RWPE2 (cell line): ENCODE data around the gene TTLL7.

Source experiments
- ATAC-seq: fragments of 200-7000 bp; cut with Tn5 transposase; 3 replicates; pipeline ENCODE4 v1.9.1; 2021; ENCODE audit warnings: low read depth
- DNase-seq: peaks from one replicate; pipeline ENCODE4 v3.0.0-alpha.2; 2020; ENCODE audit warnings: low spot score
- H3K27ac ChIP-seq: fragments of 450-650 bp; 2 replicates; pipeline ENCODE4 v1.5.1; 2017; ENCODE audit warnings: mild to moderate bottlenecking; ENCODE audit not compliant: poor library complexity, severe bottlenecking
- H3K27me3 ChIP-seq: fragments of 250-450 bp; sonication (Bioruptor Pico); 2 replicates; pipeline ENCODE4 v1.5.1; 2021; ENCODE audit warnings: mild to moderate bottlenecking, moderate library complexity; ENCODE audit not compliant: insufficient read depth, poor library complexity, severe bottlenecking
- H3K36me3 ChIP-seq: fragments of 250-450 bp; sonication (Bioruptor Pico); 2 replicates; pipeline ENCODE4 v1.5.1; 2020; ENCODE audit warnings: low read depth, mild to moderate bottlenecking, moderate library complexity
- H3K4me1 ChIP-seq: fragments of 250-450 bp; sonication (Bioruptor Pico); 2 replicates; pipeline ENCODE4 v1.5.1; 2021; ENCODE audit warnings: mild to moderate bottlenecking, moderate library complexity; ENCODE audit not compliant: insufficient read depth, poor library complexity, severe bottlenecking
- H3K4me3 ChIP-seq: fragments of 250-450 bp; sonication (Bioruptor Pico); 2 replicates; pipeline ENCODE4 v1.5.1; 2021; ENCODE audit warnings: mild to moderate bottlenecking, moderate library complexity; ENCODE audit not compliant: severe bottlenecking
- H3K9me3 ChIP-seq: fragments of 250-450 bp; sonication (Bioruptor Pico); 2 replicates; pipeline ENCODE4 v1.5.1; 2021; ENCODE audit warnings: mild to moderate bottlenecking, moderate library complexity; ENCODE audit not compliant: severe bottlenecking
- TF ChIP-seq, protein P1 (sequence below): fragments of 450-650 bp; IDR thresholded peaks from one replicate; pipeline ENCODE4 v1.5.1; 2017; ENCODE audit warnings: mild to moderate bottlenecking, moderate library complexity; ENCODE audit not compliant: poor library complexity, severe bottlenecking

Gene TTLL7

GRCh38 chr1:83997631-83998030 is 1.3 kb downstream of the TTLL7 start:
- DNase-seq (no peak), ATAC-seq (no peak)
- Histone ChIP-seq H3K4me1 (peaks cover 5% of the 10 kb centered on the region), H3K9me3 (no peaks in the 10 kb centered on the region), H3K27ac (no peak overlapping the region), H3K36me3 (no peaks in the 10 kb centered on the region), H3K27me3 (no peaks in the 10 kb centered on the region), H3K4me3 (no peak overlapping the region)
- TF ChIP-seq, protein P1, sequence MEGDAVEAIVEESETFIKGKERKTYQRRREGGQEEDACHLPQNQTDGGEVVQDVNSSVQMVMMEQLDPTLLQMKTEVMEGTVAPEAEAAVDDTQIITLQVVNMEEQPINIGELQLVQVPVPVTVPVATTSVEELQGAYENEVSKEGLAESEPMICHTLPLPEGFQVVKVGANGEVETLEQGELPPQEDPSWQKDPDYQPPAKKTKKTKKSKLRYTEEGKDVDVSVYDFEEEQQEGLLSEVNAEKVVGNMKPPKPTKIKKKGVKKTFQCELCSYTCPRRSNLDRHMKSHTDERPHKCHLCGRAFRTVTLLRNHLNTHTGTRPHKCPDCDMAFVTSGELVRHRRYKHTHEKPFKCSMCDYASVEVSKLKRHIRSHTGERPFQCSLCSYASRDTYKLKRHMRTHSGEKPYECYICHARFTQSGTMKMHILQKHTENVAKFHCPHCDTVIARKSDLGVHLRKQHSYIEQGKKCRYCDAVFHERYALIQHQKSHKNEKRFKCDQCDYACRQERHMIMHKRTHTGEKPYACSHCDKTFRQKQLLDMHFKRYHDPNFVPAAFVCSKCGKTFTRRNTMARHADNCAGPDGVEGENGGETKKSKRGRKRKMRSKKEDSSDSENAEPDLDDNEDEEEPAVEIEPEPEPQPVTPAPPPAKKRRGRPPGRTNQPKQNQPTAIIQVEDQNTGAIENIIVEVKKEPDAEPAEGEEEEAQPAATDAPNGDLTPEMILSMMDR = no peak

GRCh38 chr1:83996621-83997020 is 2.3 kb downstream of the TTLL7 start:
- no peak overlapping the region for H3K4me3 ChIP-seq
- ATAC-seq (no peak), DNase-seq (no peak)
- no peaks in the 10 kb centered on the region for H3K36me3 ChIP-seq
- H3K27me3 ChIP-seq = no peaks in the 10 kb centered on the region
- H3K9me3 ChIP-seq = no peaks in the 10 kb centered on the region
- TF ChIP-seq, protein P1 = no peak
- H3K4me1 ChIP-seq = peaks cover 5% of the 10 kb centered on the region
- H3K27ac ChIP-seq = no peak overlapping the region

DNA sequence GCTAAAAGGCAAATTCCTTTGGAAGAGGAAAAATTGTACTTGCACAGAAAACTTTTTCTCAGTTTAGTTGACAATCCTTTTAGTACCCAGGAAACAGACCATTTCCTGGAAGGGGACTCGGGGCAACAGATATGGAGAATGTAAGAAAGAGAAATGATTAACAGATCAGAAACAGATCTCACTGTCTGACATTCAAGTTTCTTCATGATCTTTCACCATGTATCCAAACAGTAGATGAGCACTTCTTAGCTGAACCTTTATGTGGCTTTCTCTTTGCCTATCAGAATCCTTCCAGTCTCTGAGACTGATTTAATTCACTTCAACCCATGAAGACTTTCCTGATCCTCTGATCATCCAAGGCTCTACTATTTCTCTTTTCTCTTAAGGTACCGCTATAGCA is 2.7 kb downstream of the TTLL7 start:
- DNase-seq = no peak
- Histone ChIP-seq H3K27me3 (no peaks in the 10 kb centered on the region), H3K27ac (no peak overlapping the region), H3K9me3 (no peaks in the 10 kb centered on the region), H3K4me1 (peaks cover 5% of the 10 kb centered on the region), H3K36me3 (no peaks in the 10 kb centered on the region), H3K4me3 (no peak overlapping the region)
- ATAC-seq = no peak
- TF ChIP-seq, protein P1 = no peak

- TF ChIP-seq, protein P1 = no peak
- H3K27me3 ChIP-seq = no peaks in the 10 kb centered on the region
- ATAC-seq = no peak
Observed at GRCh38 chr1:83995649-83996048, 3.3 kb downstream of the TTLL7 start.

GRCh38 chr1:83994111-83994510 is 4.8 kb downstream of the TTLL7 start:
- ATAC-seq = no peak
- Histone ChIP-seq H3K27me3 (no peaks in the 10 kb centered on the region), H3K4me3 (no peak overlapping the region), H3K36me3 (no peaks in the 10 kb centered on the region), H3K4me1 (no peaks in the 10 kb centered on the region), H3K9me3 (no peaks in the 10 kb centered on the region), H3K27ac (no peak overlapping the region)
- no peak for DNase-seq
- TF ChIP-seq, protein P1 = no peak

More at GRCh38 chr1:83995649-83996048, 3.3 kb downstream of the TTLL7 start:
- Histone ChIP-seq H3K9me3 (no peaks in the 10 kb centered on the region), H3K4me1 (peaks cover 5% of the 10 kb centered on the region), H3K36me3 (no peaks in the 10 kb centered on the region), H3K27ac (no peak overlapping the region), H3K4me3 (no peak overlapping the region)
- no peak for DNase-seq
